PFSK-1 (cell line): ENCODE measurements around the gene STK35.

Source experiments
- POLR2AphosphoS5 ChIP-seq: IDR thresholded peaks from 2 replicates; pipeline ENCODE4 v1.6.1; 2012; ENCODE audit warnings: low read depth, mild to moderate bottlenecking, control low read depth, low read length, moderate library complexity
- REST ChIP-seq, 2 experiments: IDR thresholded peaks; 2 replicates each; pipeline versions ENCODE4 v1.6.1 to v1.8.0; 2011 to 2012; ENCODE audit warnings: low read depth in 2 of 2, low read length in 2 of 2, control low read depth in 1 of 2, inconsistent platforms in 1 of 2, mild to moderate bottlenecking in 1 of 2, moderate library complexity in 1 of 2; ENCODE audit not compliant: insufficient read depth in 1 of 2
- SIN3A ChIP-seq: IDR thresholded peaks from 2 replicates; pipeline ENCODE4 v1.6.1; 2012; ENCODE audit warnings: mild to moderate bottlenecking, low read length, moderate library complexity, borderline replicate concordance; ENCODE audit not compliant: insufficient read depth

GRCh38 chr20:2173186-2173585 lies 71.6 kb downstream of the STK35 start:
- no peak for TF ChIP-seq SIN3A
- TF ChIP-seq REST (IDR thresholded peaks at IDR 0.05; ENCODE audit: insufficient read depth in 1 of 2, low read depth in 2 of 2, low read length in 2 of 2), result no peak
- TF ChIP-seq POLR2AphosphoS5, result no peak
